ENCODE measurements around the gene ZNF283. TPM values are rescaled to one million over a fixed set of nuclear protein-coding genes. Genes with fewer than 3 reads are reported as not detected.

The ZNF283 gene
- total RNA-seq, 3 donors from 2014 or later: 7.6 to 21.8 (median 14.1) TPM

- no peaks in the 10 kb centered on the region for H3K4me1 ChIP-seq (ENCODE audit: low read depth)
- ATAC-seq (no peak), DNase-seq (no peak)
- intact Hi-C loops (cut with DNase I, micrococcal nuclease): no loop called here
- H3K9me3 ChIP-seq: peaks cover 62% of the 10 kb centered on the region
- TF ChIP-seq CTCF (IDR thresholded peaks at IDR 0.05): no peak
- no peak overlapping the region for H3K4me3 ChIP-seq
- no peaks in the 10 kb centered on the region for H3K36me3 ChIP-seq (ENCODE audit: low read depth)
Observed at GRCh38 chr19:43895727-43896308, 68.7 kb downstream of the ZNF283 start.

Other genes starting within 250 kb of the ZNF283 start
- gene IRGQ, start 231.2 kb upstream of the ZNF283 start, total RNA-seq: 10 to 100 TPM; 18.9 to 29.4 (median 21.9) TPM
- 10 to 100 TPM; 15.4 to 18.9 (median 16.3) TPM for gene ZNF576, start 230.7 kb upstream of the ZNF283 start, total RNA-seq
- gene SRRM5, start 215.2 kb upstream of the ZNF283 start, total RNA-seq: under 1 TPM; 0.14 to 0.63 (median 0.41) TPM
- 10 to 100 TPM; 13.6 to 40.2 (median 19.4) TPM for gene ZNF428, start 207.7 kb upstream of the ZNF283 start, total RNA-seq
- gene CADM4, start 187.5 kb upstream of the ZNF283 start, total RNA-seq: 10 to 100 TPM in 1 of 3 donors, 1 to 10 TPM in 2; 1.2 to 26.2 (median 3.4) TPM
- gene PLAUR, start 157.2 kb upstream of the ZNF283 start, total RNA-seq: 100 to 1,000 TPM in 1 of 3 donors, 10 to 100 TPM in 2; 62.0 to 100 (median 75.1) TPM
- gene IRGC, start 111.2 kb upstream of the ZNF283 start, total RNA-seq: not detected
- gene SMG9, start 72.4 kb upstream of the ZNF283 start, total RNA-seq: 10 to 100 TPM; 32.2 to 41.4 (median 34.7) TPM
- gene KCNN4, start 46.3 kb upstream of the ZNF283 start, total RNA-seq: 10 to 100 TPM; 14.9 to 36.2 (median 36.1) TPM
- gene LYPD5, start 24.9 kb upstream of the ZNF283 start, total RNA-seq: 1 to 10 TPM in 2 of 3 donors, under 1 TPM in 1; 0.61 to 4.8 (median 3.9) TPM
- gene ZNF404, start 56.6 kb downstream of the ZNF283 start, total RNA-seq: 1 to 10 TPM in 2 of 3 donors, under 1 TPM in 1; 0.58 to 5.5 (median 1.7) TPM
- gene ZNF45, start 108.0 kb downstream of the ZNF283 start, total RNA-seq: 10 to 100 TPM in 2 of 3 donors, 1 to 10 TPM in 1; 9.8 to 15.9 (median 13.4) TPM
- gene ZNF221, start 123.9 kb downstream of the ZNF283 start, total RNA-seq: 1 to 10 TPM; 1.9 to 5.8 (median 1.9) TPM
- gene ZNF155, start 156.9 kb downstream of the ZNF283 start, total RNA-seq: 1 to 10 TPM; 5.4 to 8.6 (median 6.7) TPM
- gene ZNF230, start 175.6 kb downstream of the ZNF283 start, total RNA-seq: 1 to 10 TPM; 3.2 to 5.2 (median 3.8) TPM
- gene ZNF222, start 198.1 kb downstream of the ZNF283 start, total RNA-seq: 1 to 10 TPM; 1.1 to 2.9 (median 1.3) TPM
- 1 to 10 TPM; 4.7 to 8.7 (median 6.0) TPM for gene ZNF223, start 224.7 kb downstream of the ZNF283 start, total RNA-seq
- 1 to 10 TPM; 1.9 to 2.3 (median 2.1) TPM for gene ZNF284, start 244.8 kb downstream of the ZNF283 start, total RNA-seq